ENCODE data around the gene ABLIM3.

DNA sequence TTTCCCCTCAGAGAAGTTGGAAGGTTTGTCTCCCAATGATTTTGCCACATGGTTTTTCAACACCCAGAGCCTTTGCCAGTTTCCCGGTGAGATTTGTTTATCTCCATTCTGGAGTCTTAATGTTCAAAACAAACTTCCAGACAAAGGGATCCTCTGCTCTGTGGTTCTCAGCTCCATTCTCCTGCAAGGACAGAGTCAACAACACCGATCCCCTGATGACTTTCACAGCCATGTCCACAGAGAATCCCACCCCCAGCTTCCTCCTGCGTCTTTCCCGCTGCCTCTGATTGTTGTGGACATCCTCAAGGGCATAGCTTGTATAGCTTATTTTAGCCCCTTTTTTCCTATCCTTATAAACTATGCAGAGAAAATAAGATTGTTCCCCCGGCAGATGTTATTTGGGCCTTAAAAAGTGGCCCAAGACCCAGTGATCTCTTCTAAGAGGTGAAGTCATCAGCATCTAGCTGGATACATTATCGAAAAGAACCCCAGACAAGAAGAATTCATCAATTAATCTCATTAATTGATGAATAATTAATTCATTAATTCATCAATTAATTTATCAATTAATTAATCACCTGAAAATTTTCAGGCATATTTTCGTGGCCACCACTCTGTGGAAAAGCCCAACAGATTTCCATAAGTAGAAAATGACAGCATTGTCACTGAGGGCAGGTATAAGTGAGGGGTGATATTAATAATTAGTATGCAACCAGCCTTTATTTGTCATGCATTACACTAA, 2.9 kb upstream of the ABLIM3 start:
- TF ChIP-seq CTCF (IDR thresholded peaks at IDR 0.05; ENCODE audit: insufficient read depth, low read length, poor library complexity, severe bottlenecking) (no peak), EZH2phosphoT487 (conservative IDR thresholded peaks at IDR 0.05; ENCODE audit: low read length) (no peak)

All from SU-DHL-6 (cell line).